Left ventricle myocardium inferior (tissue), 1 donor: ENCODE data around the gene HGFAC. TPM values are rescaled to one million over a fixed set of nuclear protein-coding genes. Genes with fewer than 3 reads are reported as not detected.
"Not testable (repeated sequence)": the region's sequence is repeated elsewhere in the genome, so short reads cannot be mapped to it uniquely, and the experiment has no call there.

ENCODE experiments used
- DNase-seq: peaks from one replicate; pipeline ENCODE4 v3.0.0-alpha.2; 2020
- H3K27ac ChIP-seq: fragments of 200-600 bp; replicated peaks from 2 replicates; pipeline ENCODE4 v1.8.0; 2021
- H3K27me3 ChIP-seq: fragments of 200-600 bp; 2 replicates; pipeline ENCODE4 v1.8.0; 2021; ENCODE audit warnings: low read depth
- H3K36me3 ChIP-seq: fragments of 200-600 bp; 2 replicates; pipeline ENCODE4 v1.8.0; 2021
- H3K4me1 ChIP-seq: fragments of 200-600 bp; 2 replicates; pipeline ENCODE4 v1.8.0; 2021
- H3K4me3 ChIP-seq: fragments of 200-600 bp; 2 replicates; pipeline ENCODE4 v1.8.0; 2021; ENCODE audit warnings: mild to moderate bottlenecking, moderate library complexity
- H3K9me3 ChIP-seq: fragments of 200-600 bp; replicated peaks from 2 replicates; pipeline ENCODE4 v1.8.0; 2021
- CTCF ChIP-seq: fragments of 200-600 bp; IDR thresholded peaks from 2 replicates; pipeline ENCODE4 v1.8.0; 2021; ENCODE audit warnings: antibody characterized with exemption, mild to moderate bottlenecking, borderline replicate concordance
- intact Hi-C: fragments of 100-400 bp; cut with micrococcal nuclease; formaldehyde crosslinking; loops from one replicate; pipeline ENCODE4 v1.11.0; 2022
- total RNA-seq: library from RNA; stranded (reverse); fragmentation: NEBNext Ultra II Directional; extraction: Animal tissue kit (Norgen Biotek cat#: 25700); gene quantifications from one replicate; pipeline ENCODE4 v1.2.1, GENCODE V29; 2021
- donor health status: DM: no; HTN: yes; CAD: no; lungs with severe emphysema.

The HGFAC gene
- total RNA-seq, 1 donor from 2014 or later, result 0.80 TPM

GRCh38 chr4:3408793-3409330 is 32.9 kb upstream of the HGFAC start:
- H3K27me3 ChIP-seq, result no peaks in the 10 kb centered on the region
- peaks cover 10% of the 10 kb centered on the region for H3K9me3 ChIP-seq
- no peak for DNase-seq
- intact Hi-C loops, result no loop called here
- no peak for TF ChIP-seq CTCF
- H3K36me3 ChIP-seq, result no peaks in the 10 kb centered on the region
- H3K4me3 ChIP-seq, result no peak overlapping the region
- no peak overlapping the region for H3K27ac ChIP-seq
- H3K4me1 ChIP-seq, result peaks cover 7% of the 10 kb centered on the region

DNA sequence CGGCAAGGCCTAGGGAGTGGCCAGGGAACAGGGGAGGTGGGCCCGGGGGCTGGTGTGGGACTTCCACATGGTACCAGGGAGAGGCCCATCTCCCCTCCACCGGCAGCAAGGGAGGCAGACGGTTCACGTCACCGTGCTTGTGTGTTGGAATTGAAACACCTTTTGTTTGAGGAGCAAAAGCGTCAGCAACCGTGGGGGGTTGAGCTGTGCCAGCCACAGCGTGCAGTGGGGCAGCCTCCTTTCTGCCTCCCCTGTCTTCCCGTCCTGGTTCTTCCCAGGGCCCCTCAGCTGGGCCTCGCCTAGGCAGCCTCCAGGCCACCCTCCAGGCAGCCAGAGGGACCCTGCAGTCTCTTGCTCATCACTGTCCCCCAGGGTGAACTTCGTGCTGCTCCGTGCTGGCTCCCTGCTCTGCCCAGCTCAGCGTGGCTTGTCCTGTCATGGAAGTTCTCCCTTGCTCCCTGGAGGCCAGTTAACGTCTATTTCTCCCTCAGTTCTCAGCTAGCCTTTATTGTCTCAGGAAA is 32.1 kb upstream of the HGFAC start:
- TF ChIP-seq CTCF, result no peak

DNA sequence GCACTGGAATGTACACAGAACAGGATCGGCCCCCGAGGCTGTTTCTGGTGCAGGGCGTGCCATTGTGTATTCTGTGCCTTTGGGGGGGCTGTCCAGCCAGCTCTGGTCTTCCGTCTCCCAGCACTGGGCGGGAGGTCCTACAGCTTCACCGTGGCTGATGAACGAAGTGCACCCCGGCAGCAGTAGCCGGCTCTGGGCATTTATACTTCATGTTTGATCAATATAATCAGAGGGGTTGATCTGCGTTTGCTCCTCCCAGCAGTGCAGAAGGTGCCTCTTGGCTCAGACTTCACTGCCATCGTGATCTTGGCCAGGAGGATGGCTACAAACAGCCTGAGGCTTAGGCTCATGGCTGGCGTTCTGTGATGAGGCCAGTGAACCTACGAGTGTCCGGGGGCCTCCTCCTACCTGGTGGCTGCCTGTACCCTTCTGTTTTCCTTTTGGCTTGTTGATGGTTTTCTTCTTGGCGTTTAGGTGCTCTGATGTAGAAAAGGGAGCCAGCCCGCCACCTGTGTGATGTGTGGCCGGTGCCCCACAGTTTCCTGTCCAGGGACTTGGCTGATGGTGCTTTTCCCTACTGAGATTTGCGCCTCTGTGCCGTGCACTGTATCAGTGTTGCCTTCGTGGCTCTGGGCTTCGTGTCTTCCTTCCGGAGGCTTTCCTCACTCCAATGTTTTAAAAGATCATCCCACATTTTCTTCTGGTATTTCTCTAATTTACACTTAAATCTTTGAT is 31.2 kb upstream of the HGFAC start:
- Histone ChIP-seq H3K4me3 (no peak overlapping the region), H3K36me3 (peaks cover 5% of the 10 kb centered on the region), H3K27ac (no peak overlapping the region), H3K4me1 (peaks cover 7% of the 10 kb centered on the region), H3K27me3 (no peaks in the 10 kb centered on the region), H3K9me3 (no peaks in the 10 kb centered on the region)
- intact Hi-C loops, result no loop called here
- no peak for TF ChIP-seq CTCF
- DNase-seq, result no peak

More for the DNA sequence above, 32.1 kb upstream of the HGFAC start:
- Histone ChIP-seq H3K4me3 (no peak overlapping the region), H3K27ac (no peak overlapping the region), H3K4me1 (peaks cover 7% of the 10 kb centered on the region), H3K27me3 (no peaks in the 10 kb centered on the region), H3K36me3 (no peaks in the 10 kb centered on the region), H3K9me3 (peaks cover 2% of the 10 kb centered on the region)
- intact Hi-C loops, result no loop called here
- no peak for DNase-seq

DNA sequence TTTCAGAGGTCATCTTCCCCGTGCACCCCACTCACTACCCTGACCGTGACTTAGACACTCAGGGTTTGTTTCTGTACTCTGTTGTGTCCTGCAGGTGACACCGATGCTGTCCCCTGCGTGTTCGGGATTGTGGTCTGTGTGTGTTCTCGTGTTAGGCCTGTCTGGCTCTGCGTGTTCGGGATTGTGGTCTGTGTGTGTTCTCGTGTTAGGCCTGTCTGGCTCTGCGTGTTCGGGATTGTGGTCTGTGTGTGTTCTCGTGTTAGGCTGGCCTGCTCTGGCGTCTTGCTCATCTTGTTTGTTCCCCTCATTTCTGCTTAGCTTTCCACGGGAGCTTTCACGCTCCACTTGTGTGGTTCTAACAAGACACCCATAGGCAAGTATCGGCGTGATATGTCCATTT is 30.6 kb upstream of the HGFAC start:
- DNase-seq, H3K9me3 ChIP-seq, H3K4me3 ChIP-seq, H3K27ac ChIP-seq, intact Hi-C loops, H3K27me3 ChIP-seq, H3K4me1 ChIP-seq: not testable (repeated sequence)
- peaks cover 11% of the 10 kb centered on the region for H3K36me3 ChIP-seq

DNA sequence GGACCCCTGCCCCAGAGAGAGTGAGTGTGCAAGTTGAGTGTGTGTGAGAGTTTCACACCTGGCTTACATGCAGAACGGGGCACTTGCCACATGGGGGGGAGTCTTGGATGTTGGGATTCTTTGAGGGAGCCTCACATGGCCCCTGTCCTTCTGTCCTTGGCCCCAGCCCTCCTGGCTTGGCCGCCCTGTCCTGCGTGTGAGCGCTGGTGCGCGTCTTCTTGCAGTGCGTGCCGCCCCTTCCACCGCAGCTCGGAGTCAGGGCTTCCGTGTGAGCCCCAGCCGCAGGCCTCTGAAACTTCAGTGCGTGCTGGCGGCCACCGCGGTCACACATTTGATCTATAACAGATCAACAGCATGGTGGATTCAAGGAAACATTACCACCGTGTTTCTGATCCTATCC is 30.1 kb upstream of the HGFAC start:
- H3K4me3 ChIP-seq, result no peak overlapping the region
- intact Hi-C loops, result no loop called here
- DNase-seq, result no peak

More for the DNA sequence above, 30.1 kb upstream of the HGFAC start:
- H3K36me3 ChIP-seq, result peaks cover 16% of the 10 kb centered on the region
- no peak for TF ChIP-seq CTCF
- no peak overlapping the region for H3K27ac ChIP-seq
- no peaks in the 10 kb centered on the region for H3K9me3 ChIP-seq
- no peaks in the 10 kb centered on the region for H3K27me3 ChIP-seq
- peaks cover 7% of the 10 kb centered on the region for H3K4me1 ChIP-seq
